ENCODE results near the gene FBN2.

DNA sequence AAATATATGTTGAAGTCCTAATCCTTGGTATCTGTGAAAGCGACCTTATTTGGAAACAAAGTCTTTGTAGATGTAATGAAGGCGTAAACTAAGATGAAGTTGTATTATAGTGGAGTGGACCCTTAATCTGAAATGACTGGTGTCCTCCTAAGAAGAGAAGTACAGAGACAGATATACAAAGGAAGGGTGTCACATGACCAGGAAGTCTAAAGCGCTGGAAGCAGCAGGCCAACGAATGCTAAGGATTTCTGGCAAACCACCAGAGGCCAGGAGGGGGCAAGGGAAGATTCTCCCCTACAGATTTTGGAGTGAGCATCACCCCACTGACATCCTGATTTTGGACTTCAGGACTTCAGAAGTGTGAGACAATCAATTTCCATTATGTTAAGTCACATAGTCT is 292.1 kb downstream of the FBN2 start:
- TF ChIP-seq, protein P1, sequence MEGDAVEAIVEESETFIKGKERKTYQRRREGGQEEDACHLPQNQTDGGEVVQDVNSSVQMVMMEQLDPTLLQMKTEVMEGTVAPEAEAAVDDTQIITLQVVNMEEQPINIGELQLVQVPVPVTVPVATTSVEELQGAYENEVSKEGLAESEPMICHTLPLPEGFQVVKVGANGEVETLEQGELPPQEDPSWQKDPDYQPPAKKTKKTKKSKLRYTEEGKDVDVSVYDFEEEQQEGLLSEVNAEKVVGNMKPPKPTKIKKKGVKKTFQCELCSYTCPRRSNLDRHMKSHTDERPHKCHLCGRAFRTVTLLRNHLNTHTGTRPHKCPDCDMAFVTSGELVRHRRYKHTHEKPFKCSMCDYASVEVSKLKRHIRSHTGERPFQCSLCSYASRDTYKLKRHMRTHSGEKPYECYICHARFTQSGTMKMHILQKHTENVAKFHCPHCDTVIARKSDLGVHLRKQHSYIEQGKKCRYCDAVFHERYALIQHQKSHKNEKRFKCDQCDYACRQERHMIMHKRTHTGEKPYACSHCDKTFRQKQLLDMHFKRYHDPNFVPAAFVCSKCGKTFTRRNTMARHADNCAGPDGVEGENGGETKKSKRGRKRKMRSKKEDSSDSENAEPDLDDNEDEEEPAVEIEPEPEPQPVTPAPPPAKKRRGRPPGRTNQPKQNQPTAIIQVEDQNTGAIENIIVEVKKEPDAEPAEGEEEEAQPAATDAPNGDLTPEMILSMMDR (IDR thresholded peaks at IDR 0.05), result no peak
- TF ChIP-seq POLR2A (IDR thresholded peaks at IDR 0.05) (no peak), POLR2AphosphoS5 (IDR thresholded peaks at IDR 0.05; ENCODE audit: insufficient read depth in 1 of 2, low read depth in 1 of 2) (no peak)
